H7 (cell line): ENCODE measurements around the gene ADGB. TPM values are rescaled to one million over a fixed set of nuclear protein-coding genes. Genes with fewer than 3 reads are reported as not detected.

ENCODE experiments used
- DNase-seq: peaks from one replicate; pipeline ENCODE4 v3.0.0; 2012
- H3K27me3 ChIP-seq: 2 replicates; pipeline ENCODE4 v1.6.0; 2011; ENCODE audit warnings: mild to moderate bottlenecking, low read length; ENCODE audit not compliant: control insufficient read depth, insufficient read depth
- H3K36me3 ChIP-seq: replicated peaks from 2 replicates; pipeline ENCODE4 v1.5.1; 2011; ENCODE audit warnings: low read length; ENCODE audit not compliant: control insufficient read depth, insufficient read depth
- H3K4me3 ChIP-seq: 2 replicates; pipeline ENCODE4 v1.5.1; 2011; ENCODE audit warnings: low read depth, mild to moderate bottlenecking, control low read depth, low read length, moderate library complexity; ENCODE audit not compliant: insufficient read depth
- total RNA-seq: library from RNA; depleted of rRNA; stranded (reverse); fragments of >200 nt; shearing (Covaris generic); gene quantifications from 2 replicates; pipeline ENCODE4 v1.2.3, GENCODE V29; 2014

Gene ADGB
- total RNA-seq, 1 experiment from 2014 or later, result not detected

- no peaks in the 10 kb centered on the region for H3K27me3 ChIP-seq
- no peak for DNase-seq
- no peaks in the 10 kb centered on the region for H3K36me3 ChIP-seq
- no peak overlapping the region for H3K4me3 ChIP-seq
Observed at GRCh38 chr6:146593986-146594385, 4.8 kb upstream of the ADGB start.

- no peak for DNase-seq
- no peak overlapping the region for H3K4me3 ChIP-seq
- H3K36me3 ChIP-seq, result no peaks in the 10 kb centered on the region
- no peaks in the 10 kb centered on the region for H3K27me3 ChIP-seq
Observed at GRCh38 chr6:146594495-146594894, 4.3 kb upstream of the ADGB start.

- Histone ChIP-seq H3K27me3 (no peaks in the 10 kb centered on the region), H3K36me3 (no peaks in the 10 kb centered on the region), H3K4me3 (no peak overlapping the region)
- DNase-seq, result no peak
Observed at GRCh38 chr6:146595972-146596731, 2.6 kb upstream of the ADGB start.

- H3K27me3 ChIP-seq, result no peaks in the 10 kb centered on the region
- no peak for DNase-seq
- no peak overlapping the region for H3K4me3 ChIP-seq
- H3K36me3 ChIP-seq, result no peaks in the 10 kb centered on the region
Observed at GRCh38 chr6:146601352-146601751, 2.6 kb downstream of the ADGB start.

GRCh38 chr6:146602526-146602925 is 3.8 kb downstream of the ADGB start:
- no peak for DNase-seq
- no peak overlapping the region for H3K4me3 ChIP-seq
- H3K36me3 ChIP-seq, result no peaks in the 10 kb centered on the region
- no peaks in the 10 kb centered on the region for H3K27me3 ChIP-seq

- H3K4me3 ChIP-seq, result no peak overlapping the region
- DNase-seq, result no peak
- H3K36me3 ChIP-seq, result no peaks in the 10 kb centered on the region
- H3K27me3 ChIP-seq, result no peaks in the 10 kb centered on the region
Observed at GRCh38 chr6:146613947-146614346, 15.2 kb downstream of the ADGB start.

GRCh38 chr6:146620655-146621054 is 21.9 kb downstream of the ADGB start:
- Histone ChIP-seq H3K4me3 (no peak overlapping the region), H3K27me3 (no peaks in the 10 kb centered on the region), H3K36me3 (no peaks in the 10 kb centered on the region)
- no peak for DNase-seq

- no peak for DNase-seq
- no peak overlapping the region for H3K4me3 ChIP-seq
Observed at GRCh38 chr6:146628350-146628749, 29.6 kb downstream of the ADGB start.

GRCh38 chr6:146634022-146634421 is 35.2 kb downstream of the ADGB start:
- H3K36me3 ChIP-seq, result no peaks in the 10 kb centered on the region
- H3K4me3 ChIP-seq, result no peak overlapping the region
- H3K27me3 ChIP-seq, result no peaks in the 10 kb centered on the region
- no peak for DNase-seq

More at GRCh38 chr6:146628350-146628749, 29.6 kb downstream of the ADGB start:
- no peaks in the 10 kb centered on the region for H3K36me3 ChIP-seq
- no peaks in the 10 kb centered on the region for H3K27me3 ChIP-seq

- DNase-seq, result no peak
- Histone ChIP-seq H3K4me3 (no peak overlapping the region), H3K36me3 (no peaks in the 10 kb centered on the region), H3K27me3 (no peaks in the 10 kb centered on the region)
Observed at GRCh38 chr6:146635165-146635564, 36.4 kb downstream of the ADGB start.

- DNase-seq, result no peak
- Histone ChIP-seq H3K4me3 (no peak overlapping the region), H3K27me3 (no peaks in the 10 kb centered on the region), H3K36me3 (no peaks in the 10 kb centered on the region)
Observed at GRCh38 chr6:146636481-146636880, 37.7 kb downstream of the ADGB start.

- no peak overlapping the region for H3K4me3 ChIP-seq
- H3K27me3 ChIP-seq, result no peaks in the 10 kb centered on the region
- DNase-seq, result no peak
- H3K36me3 ChIP-seq, result no peaks in the 10 kb centered on the region
Observed at GRCh38 chr6:146642921-146643320, 44.1 kb downstream of the ADGB start.

- Histone ChIP-seq H3K36me3 (no peaks in the 10 kb centered on the region), H3K27me3 (no peaks in the 10 kb centered on the region), H3K4me3 (no peak overlapping the region)
- no peak for DNase-seq
Observed at GRCh38 chr6:146650799-146651481, 52.2 kb downstream of the ADGB start.

- no peak for DNase-seq
- no peaks in the 10 kb centered on the region for H3K27me3 ChIP-seq
- no peak overlapping the region for H3K4me3 ChIP-seq
Observed at GRCh38 chr6:146651482-146651863, 52.7 kb downstream of the ADGB start.

GRCh38 chr6:146657432-146657831 is 58.7 kb downstream of the ADGB start:
- Histone ChIP-seq H3K36me3 (no peaks in the 10 kb centered on the region), H3K27me3 (no peaks in the 10 kb centered on the region), H3K4me3 (no peak overlapping the region)
- DNase-seq, result no peak

More at GRCh38 chr6:146651482-146651863, 52.7 kb downstream of the ADGB start:
- no peaks in the 10 kb centered on the region for H3K36me3 ChIP-seq
